ENCODE measurements around the gene CCDC69.
A peak's percentile ranks its signal among the peaks of the same experiment; 100 is the strongest.

The CCDC69 gene

GRCh38 chr5:151142933-151143332 is 81.0 kb downstream of the CCDC69 start:
- TF ChIP-seq, protein P1, sequence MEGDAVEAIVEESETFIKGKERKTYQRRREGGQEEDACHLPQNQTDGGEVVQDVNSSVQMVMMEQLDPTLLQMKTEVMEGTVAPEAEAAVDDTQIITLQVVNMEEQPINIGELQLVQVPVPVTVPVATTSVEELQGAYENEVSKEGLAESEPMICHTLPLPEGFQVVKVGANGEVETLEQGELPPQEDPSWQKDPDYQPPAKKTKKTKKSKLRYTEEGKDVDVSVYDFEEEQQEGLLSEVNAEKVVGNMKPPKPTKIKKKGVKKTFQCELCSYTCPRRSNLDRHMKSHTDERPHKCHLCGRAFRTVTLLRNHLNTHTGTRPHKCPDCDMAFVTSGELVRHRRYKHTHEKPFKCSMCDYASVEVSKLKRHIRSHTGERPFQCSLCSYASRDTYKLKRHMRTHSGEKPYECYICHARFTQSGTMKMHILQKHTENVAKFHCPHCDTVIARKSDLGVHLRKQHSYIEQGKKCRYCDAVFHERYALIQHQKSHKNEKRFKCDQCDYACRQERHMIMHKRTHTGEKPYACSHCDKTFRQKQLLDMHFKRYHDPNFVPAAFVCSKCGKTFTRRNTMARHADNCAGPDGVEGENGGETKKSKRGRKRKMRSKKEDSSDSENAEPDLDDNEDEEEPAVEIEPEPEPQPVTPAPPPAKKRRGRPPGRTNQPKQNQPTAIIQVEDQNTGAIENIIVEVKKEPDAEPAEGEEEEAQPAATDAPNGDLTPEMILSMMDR (IDR thresholded peaks at IDR 0.05; ENCODE audit: extremely low read depth, missing control alignments) = no peak

DNA sequence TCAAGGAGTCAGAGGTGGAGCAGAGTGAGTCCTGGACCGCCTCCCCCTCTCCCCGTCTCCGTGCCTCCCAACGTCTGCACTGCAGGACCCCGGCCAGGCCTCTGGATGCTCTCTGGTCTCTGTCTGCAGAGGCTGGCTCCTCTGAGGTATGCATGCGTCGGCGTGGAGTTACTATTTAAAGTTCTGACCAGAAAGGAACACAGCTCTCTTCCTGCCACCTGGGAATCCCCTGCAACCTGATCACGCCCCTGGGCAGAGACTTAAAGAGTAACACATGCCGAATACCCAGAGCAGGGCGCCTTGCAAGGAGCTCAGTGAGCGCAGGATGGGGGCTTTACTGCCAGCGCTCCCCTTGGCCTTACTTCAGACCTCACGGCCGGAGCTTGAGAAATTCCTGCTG is 82.4 kb downstream of the CCDC69 start:
- peak; percentile 78 for DNase-seq (ENCODE audit: low spot score)
- TF ChIP-seq, protein P1 (IDR thresholded peaks at IDR 0.05; ENCODE audit: extremely low read depth, missing control alignments) = no peak

More at GRCh38 chr5:151142933-151143332, 81.0 kb downstream of the CCDC69 start:
- no peak for DNase-seq (ENCODE audit: low spot score)

GRCh38 chr5:151140686-151141459 is 83.0 kb downstream of the CCDC69 start:
- DNase-seq (ENCODE audit: low spot score) = no peak
- TF ChIP-seq, protein P1 (IDR thresholded peaks at IDR 0.05; ENCODE audit: extremely low read depth, missing control alignments) = no peak

GRCh38 chr5:151139646-151140045 is 84.2 kb downstream of the CCDC69 start:
- TF ChIP-seq, protein P1 (IDR thresholded peaks at IDR 0.05; ENCODE audit: extremely low read depth, missing control alignments) = no peak
- no peak for DNase-seq (ENCODE audit: low spot score)

- TF ChIP-seq, protein P1 (IDR thresholded peaks at IDR 0.05; ENCODE audit: extremely low read depth, missing control alignments) = no peak
- DNase-seq (ENCODE audit: low spot score) = no peak
Measured at GRCh38 chr5:151139015-151139414, 84.9 kb downstream of the CCDC69 start.

DNA sequence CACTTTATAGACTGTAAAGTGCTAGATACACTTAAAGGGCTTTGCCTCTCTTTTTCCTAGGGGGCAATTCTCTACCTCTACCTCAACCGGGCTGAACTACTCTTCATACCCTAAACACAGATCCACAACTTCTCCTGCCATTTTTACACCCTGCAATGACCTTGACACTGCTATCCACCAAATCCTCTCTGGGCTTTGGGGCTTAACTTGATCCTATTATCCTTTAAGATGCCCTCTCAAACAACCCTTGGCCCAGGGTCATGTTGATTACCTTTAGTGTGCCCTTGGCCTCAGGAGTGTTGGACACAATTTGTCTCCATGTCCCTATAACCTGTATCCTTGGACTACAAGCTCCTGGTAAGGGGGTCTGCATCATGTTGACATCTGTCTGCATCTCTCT is 85.8 kb downstream of the CCDC69 start:
- DNase-seq (ENCODE audit: low spot score) = no peak
- TF ChIP-seq, protein P1 (IDR thresholded peaks at IDR 0.05; ENCODE audit: extremely low read depth, missing control alignments) = no peak

GRCh38 chr5:151137067-151137825 is 86.6 kb downstream of the CCDC69 start:
- TF ChIP-seq, protein P1 (IDR thresholded peaks at IDR 0.05; ENCODE audit: extremely low read depth, missing control alignments) = no peak
- no peak for DNase-seq (ENCODE audit: low spot score)
